ENCODE measurements around the gene BCAS3. TPM values are rescaled to one million over a fixed set of nuclear protein-coding genes. Genes with fewer than 3 reads are reported as not detected.

Gene BCAS3
- total RNA-seq, 2 experiments from 2014 or later, result 20.1 to 31.8 TPM

DNA sequence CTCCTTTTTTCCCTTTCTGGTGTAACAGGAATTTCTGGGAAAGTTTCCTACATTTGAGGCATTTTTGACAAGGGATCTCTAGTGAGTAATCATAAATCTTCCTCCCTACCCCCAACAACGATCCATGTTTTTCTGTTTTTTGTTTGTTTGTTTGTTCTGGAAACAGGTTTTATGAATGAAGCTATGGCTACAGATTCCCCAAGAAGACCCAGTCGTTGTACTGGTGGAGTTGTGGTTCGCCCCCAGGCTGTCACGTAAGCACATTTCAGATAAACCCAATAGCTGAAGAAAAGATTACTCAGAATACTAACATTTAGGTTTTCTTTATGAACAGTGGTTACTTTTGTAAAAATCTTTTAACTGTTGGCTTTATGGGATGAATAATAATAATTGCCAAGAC, 1.6 kb downstream of the BCAS3 start:
- peaks cover 25% of the 10 kb centered on the region for H3K4me1 Mint-ChIP-seq (ENCODE audit: low read depth)
- no peak overlapping the region for H3K27ac Mint-ChIP-seq

GRCh38 chr17:60680754-60681153, 3.1 kb downstream of the BCAS3 start:
- no peak overlapping the region for H3K27ac Mint-ChIP-seq
- H3K4me3 Mint-ChIP-seq, result no peak overlapping the region

More for the DNA sequence above, 1.6 kb downstream of the BCAS3 start:
- TF ChIP-seq, protein P1, sequence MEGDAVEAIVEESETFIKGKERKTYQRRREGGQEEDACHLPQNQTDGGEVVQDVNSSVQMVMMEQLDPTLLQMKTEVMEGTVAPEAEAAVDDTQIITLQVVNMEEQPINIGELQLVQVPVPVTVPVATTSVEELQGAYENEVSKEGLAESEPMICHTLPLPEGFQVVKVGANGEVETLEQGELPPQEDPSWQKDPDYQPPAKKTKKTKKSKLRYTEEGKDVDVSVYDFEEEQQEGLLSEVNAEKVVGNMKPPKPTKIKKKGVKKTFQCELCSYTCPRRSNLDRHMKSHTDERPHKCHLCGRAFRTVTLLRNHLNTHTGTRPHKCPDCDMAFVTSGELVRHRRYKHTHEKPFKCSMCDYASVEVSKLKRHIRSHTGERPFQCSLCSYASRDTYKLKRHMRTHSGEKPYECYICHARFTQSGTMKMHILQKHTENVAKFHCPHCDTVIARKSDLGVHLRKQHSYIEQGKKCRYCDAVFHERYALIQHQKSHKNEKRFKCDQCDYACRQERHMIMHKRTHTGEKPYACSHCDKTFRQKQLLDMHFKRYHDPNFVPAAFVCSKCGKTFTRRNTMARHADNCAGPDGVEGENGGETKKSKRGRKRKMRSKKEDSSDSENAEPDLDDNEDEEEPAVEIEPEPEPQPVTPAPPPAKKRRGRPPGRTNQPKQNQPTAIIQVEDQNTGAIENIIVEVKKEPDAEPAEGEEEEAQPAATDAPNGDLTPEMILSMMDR (IDR thresholded peaks at IDR 0.05), result no peak
- Histone ChIP-seq H3K27me3 (ENCODE audit: control insufficient read depth in 1 of 2, insufficient read depth in 2 of 2, low read length in 2 of 2) (no peaks in the 10 kb centered on the region), H3K36me3 (ENCODE audit: insufficient read depth, low read length) (peaks cover 13% of the 10 kb centered on the region), H3K4me3 (ENCODE audit: low read length) (no peak overlapping the region), H3K4me1 (ENCODE audit: insufficient read depth, low read length) (peaks cover 13% of the 10 kb centered on the region), H3K9me3 (ENCODE audit: control insufficient read depth in 1 of 2, insufficient read depth in 1 of 2, low read length in 2 of 2) (peaks cover 0 to 3% of the 10 kb centered on the region in 2 experiments), H3K27ac (ENCODE audit: low read depth in 1 of 2, low read length in 2 of 2) (no peak overlapping the region)
- ChIA-PET CTCF (no interaction called here), POLR2A (no interaction called here)
- peak overlapping the region; percentile 97 for H3K4me3 Mint-ChIP-seq
- no peak for DNase-seq
- intact Hi-C loops (cut with DNase I, micrococcal nuclease), result loop anchor here in 1 of 2 experiments (5.0 kb wide), 3 partner anchors 152 to 1388 kb away; partner anchors contain the start of genes APPBP2, MED13 and USP32
- no peaks in the 10 kb centered on the region for H3K9me3 Mint-ChIP-seq
- ATAC-seq (ENCODE audit: poor library complexity), result no peak
- H3K36me3 Mint-ChIP-seq (ENCODE audit: low read depth), result peaks cover 45% of the 10 kb centered on the region
- no peaks in the 10 kb centered on the region for H3K27me3 Mint-ChIP-seq

GRCh38 chr17:60685437-60685836, 7.8 kb downstream of the BCAS3 start:
- H3K4me3 ChIP-seq (ENCODE audit: low read length), result no peak overlapping the region
- Mint-ChIP-seq H3K27me3 (no peaks in the 10 kb centered on the region), H3K9me3 (no peaks in the 10 kb centered on the region), H3K36me3 (ENCODE audit: low read depth) (peaks cover 80% of the 10 kb centered on the region), H3K4me1 (ENCODE audit: low read depth) (peaks cover 3% of the 10 kb centered on the region), H3K27ac (no peak overlapping the region), H3K4me3 (no peak overlapping the region)
- intact Hi-C loops (cut with DNase I, micrococcal nuclease), result no loop called here
- H3K27ac ChIP-seq (ENCODE audit: low read depth in 1 of 2, low read length in 2 of 2), result no peak overlapping the region
- ChIA-PET CTCF (no interaction called here), POLR2A (no interaction called here)
- H3K36me3 ChIP-seq (ENCODE audit: insufficient read depth, low read length), result peaks cover 37% of the 10 kb centered on the region
- no peaks in the 10 kb centered on the region for H3K9me3 ChIP-seq (ENCODE audit: control insufficient read depth in 1 of 2, insufficient read depth in 1 of 2, low read length in 2 of 2)
- TF ChIP-seq, protein P1 (IDR thresholded peaks at IDR 0.05), result no peak
- DNase-seq (no peak), ATAC-seq (ENCODE audit: poor library complexity) (no peak)
- H3K4me1 ChIP-seq (ENCODE audit: insufficient read depth, low read length), result no peaks in the 10 kb centered on the region
- H3K27me3 ChIP-seq (ENCODE audit: control insufficient read depth in 1 of 2, insufficient read depth in 2 of 2, low read length in 2 of 2), result no peaks in the 10 kb centered on the region

More at GRCh38 chr17:60680754-60681153, 3.1 kb downstream of the BCAS3 start:
- Histone ChIP-seq H3K27ac (ENCODE audit: low read depth in 1 of 2, low read length in 2 of 2) (no peak overlapping the region), H3K9me3 (ENCODE audit: control insufficient read depth in 1 of 2, insufficient read depth in 1 of 2, low read length in 2 of 2) (no peaks in the 10 kb centered on the region), H3K36me3 (ENCODE audit: insufficient read depth, low read length) (peaks cover 24% of the 10 kb centered on the region), H3K27me3 (ENCODE audit: control insufficient read depth in 1 of 2, insufficient read depth in 2 of 2, low read length in 2 of 2) (no peaks in the 10 kb centered on the region), H3K4me1 (ENCODE audit: insufficient read depth, low read length) (peaks cover 13% of the 10 kb centered on the region), H3K4me3 (ENCODE audit: low read length) (no peak overlapping the region)
- ATAC-seq (ENCODE audit: poor library complexity), result no peak
- TF ChIP-seq, protein P1 (IDR thresholded peaks at IDR 0.05), result no peak
- H3K36me3 Mint-ChIP-seq (ENCODE audit: low read depth), result peaks cover 60% of the 10 kb centered on the region
- intact Hi-C loops (cut with DNase I, micrococcal nuclease), result no loop called here
- no peaks in the 10 kb centered on the region for H3K27me3 Mint-ChIP-seq
- CTCF ChIA-PET, result no interaction called here
- DNase-seq, result no peak
- peaks cover 25% of the 10 kb centered on the region for H3K4me1 Mint-ChIP-seq (ENCODE audit: low read depth)
- POLR2A ChIA-PET, result no interaction called here
- H3K9me3 Mint-ChIP-seq, result no peaks in the 10 kb centered on the region
